Measurements from ENCODE around the gene IL23R.
A peak's percentile ranks its signal among the peaks of the same experiment; 100 is the strongest.

DNA sequence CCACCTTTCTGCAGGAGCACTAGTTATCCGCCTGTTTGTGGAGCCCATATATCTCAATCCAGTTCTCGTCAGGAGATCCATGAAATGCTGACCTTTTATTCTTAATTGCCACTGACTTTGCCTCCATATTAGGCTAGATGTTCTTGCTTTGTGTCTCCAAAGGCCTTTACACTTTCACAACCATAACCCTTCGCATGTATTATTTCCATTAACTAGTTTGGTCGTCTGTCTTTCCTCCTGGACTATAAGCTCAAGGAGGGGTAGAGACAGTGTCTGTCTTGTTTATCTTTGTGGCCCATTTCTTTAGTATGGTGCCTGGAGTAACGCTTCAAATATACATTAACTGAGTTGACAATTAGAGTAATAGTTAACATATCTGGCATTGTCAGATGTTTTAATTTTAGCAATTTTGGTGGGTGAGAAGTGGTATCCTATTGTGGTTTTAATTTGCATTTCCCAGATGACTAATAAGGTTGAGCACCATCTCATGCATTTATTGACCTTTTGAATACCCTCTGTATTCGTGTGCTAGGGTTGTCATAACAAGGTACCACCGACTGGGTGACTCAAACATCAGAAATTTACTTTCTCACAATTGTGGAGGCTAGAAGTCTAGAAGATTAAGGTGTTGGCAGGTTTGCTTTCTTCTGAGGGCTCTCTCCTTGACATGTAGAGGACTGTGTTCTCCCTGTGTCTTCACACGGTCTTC lies 119.7 kb downstream of the IL23R start:
- no peak for TF ChIP-seq EZH2 (IDR thresholded peaks at IDR 0.05; ENCODE audit: low read length)
- peak in 1 of 3 experiments; percentile 13 for TF ChIP-seq CTCF (optimal IDR thresholded peaks at IDR 0.05 in 1 of 3, IDR thresholded peaks at IDR 0.05 in 1 of 3, conservative IDR thresholded peaks at IDR 0.05 in 1 of 3; ENCODE audit: extremely low read depth in 1 of 3, insufficient read depth in 2 of 3, low read length in 3 of 3)
